Brain pericyte (primary cell): ENCODE measurements around the gene AXIN1.
"Not testable (repeated sequence)": the region's sequence is repeated elsewhere in the genome, so short reads cannot be mapped to it uniquely, and the experiment has no call there.

Experiments
- DNase-seq: peaks from one replicate; pipeline ENCODE4 v3.0.0-alpha.2; 2012; ENCODE audit warnings: low read depth, low spot score

The AXIN1 gene

DNA sequence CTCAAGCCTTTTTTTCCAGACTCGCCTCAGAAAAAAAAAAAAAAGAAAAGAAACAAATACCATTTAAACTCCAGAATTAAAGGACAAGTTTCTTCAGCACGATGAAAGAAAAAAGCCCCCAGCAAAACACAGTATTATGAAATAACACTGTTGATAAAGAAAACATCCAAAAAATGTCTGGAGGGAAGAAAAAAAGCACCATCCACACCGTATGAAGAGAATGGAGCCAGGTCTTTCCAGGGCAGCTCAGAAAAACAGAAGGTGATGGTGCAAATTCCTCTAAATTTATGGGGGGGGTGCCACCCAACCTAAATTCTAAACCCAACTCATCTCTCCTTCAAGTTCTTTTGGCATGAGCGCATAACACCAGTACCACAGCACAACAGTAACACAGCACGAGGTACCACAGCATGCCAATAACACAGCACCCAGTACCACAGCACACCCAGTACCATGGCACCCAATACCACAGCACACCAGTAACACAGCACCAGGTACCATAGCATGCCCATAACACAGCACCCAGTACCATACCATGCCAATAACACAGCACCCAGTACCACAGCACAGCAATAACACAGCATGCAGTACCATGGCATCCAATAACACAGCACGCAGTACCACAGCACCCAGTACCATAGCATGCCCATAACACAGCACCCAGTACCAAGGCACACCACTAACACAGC lies 19.0 kb downstream of the AXIN1 start:
- no peak for DNase-seq

DNA sequence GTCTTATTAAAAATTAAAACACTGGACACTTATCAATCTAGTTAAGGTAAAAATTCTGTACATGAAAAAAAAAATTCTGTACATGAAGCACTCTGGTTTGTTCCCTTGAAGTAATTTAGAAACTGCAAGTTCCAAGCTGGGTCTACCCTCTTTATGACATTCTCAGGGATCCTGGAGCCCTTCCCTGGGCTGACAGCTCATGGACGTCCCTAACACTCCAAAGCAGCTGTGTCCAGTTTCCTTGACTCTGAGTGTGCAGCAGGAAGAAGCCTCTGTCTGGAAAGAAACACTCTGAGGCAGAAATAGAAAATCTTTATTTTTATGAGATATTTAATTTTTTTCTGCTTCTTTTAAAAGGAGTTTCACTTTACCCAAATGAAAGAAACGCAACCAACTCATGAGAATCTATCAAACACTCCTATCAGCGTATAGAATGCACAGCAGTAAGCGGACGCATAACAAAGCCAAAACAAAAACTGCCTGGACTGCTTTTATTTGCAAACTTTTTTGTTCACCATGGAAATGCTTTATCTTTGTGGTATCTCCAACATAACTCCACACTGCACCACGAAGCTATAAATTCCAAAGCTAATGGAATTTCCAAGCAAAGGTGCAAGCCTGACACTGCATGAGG lies 21.2 kb downstream of the AXIN1 start:
- not testable (repeated sequence) for DNase-seq

DNA sequence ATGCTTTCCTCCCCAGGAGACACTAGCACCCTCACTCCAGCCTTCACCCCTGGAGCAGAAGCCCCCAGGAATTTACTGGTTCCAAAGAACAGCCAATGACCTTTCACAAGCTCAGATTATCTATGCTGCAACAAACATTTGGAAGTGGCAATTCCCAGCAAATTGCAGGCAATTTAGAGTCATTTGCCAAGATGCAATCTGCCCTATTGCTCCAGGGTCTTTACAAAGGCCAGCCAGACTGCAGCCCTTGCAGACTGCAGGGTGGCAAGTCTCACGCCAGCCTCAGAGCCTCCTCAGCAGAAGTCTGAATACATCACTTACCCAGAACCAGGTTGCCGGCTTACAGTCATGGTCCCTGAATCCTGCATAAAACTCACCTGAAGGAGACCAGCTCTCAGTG lies 21.8 kb downstream of the AXIN1 start:
- DNase-seq, result no peak

DNA sequence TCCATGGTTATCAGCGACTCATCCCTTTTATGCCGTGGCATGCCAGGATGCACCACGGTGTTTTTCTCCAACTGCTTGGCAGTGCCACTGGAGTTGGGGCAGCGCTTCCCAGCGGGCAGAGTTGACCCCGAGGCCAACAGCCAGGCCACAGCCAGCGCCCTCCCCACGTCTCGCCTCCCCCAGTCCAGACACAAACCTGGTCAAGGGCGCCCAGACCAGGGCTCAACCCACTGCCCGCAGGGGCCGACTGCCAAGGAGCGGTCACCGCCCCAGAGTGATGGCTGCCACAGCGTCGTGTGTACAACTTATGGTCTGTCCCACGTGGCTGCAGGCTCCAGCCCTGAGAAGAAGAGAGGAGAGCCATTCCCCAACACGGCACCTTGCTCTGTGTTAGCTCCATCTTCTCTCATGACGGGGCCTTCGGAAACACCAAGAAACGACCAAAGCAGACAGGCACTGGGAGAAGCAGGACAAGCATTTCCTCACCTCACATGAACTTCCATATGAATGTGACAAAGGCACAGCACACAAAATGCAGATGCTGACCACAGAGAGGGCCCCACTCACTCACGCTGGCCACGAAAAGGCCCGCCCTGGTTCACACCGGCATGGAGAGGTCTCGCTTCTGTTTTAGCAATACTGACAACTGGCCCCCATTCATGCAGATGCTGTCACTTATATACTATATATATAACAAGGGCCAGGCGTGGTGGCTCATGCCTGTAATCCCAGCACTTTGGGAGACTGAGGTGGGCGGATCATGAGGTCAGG lies 27.0 kb downstream of the AXIN1 start:
- no peak for DNase-seq

DNA sequence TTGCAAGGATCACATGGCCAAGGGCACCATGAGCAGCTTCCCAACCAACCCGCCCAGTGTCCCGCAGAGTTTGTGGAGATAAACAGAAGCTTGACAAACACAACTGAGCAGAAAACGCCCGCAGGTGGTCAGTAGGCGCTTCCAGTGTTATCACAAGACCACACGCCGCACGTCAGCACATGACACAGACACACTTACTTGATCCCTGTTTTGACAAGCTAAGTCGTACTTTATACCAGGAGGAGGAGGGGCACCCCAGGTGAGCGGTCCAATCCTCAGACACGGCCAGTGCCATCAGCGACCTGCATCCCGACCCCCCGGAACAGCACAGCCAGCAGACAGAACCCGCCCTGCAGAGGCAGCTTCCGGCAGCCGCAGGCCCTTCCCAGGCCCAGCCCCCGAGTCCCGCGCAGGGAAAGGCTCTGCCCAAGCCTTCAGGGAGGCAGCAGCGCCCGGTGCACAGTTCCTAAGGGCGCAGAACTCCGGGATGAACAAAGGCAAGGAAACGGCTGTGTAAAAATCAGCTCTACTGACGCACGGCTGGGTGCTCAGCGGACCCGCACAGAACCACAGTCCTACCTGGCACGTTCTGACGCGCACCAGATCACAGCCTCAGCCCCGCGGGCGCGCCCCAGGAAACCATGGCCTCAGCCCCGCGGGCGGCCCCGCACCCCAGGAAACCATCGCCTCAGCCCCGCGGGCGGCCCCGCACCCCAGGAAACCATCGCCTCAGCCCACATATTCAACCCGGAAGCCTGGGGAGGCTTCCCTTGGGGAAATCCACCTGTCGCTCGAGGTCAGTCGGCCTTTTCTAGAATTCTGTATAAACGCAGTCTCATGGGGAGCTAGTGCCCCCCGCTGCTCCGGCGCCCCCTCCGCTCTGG lies 27.8 kb downstream of the AXIN1 start:
- no peak for DNase-seq

DNA sequence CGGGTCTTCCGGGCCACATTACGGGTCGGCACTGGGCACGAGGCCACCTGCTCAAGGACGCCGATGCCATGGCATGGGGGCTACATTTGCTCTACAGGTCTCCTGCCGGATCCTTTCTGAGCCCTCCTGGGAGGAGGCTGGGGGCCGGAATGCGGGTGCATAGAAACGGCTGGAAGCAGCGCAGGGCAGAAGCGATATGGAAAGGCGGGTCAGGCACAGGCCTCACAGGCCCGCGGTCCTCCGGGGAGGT lies 28.4 kb downstream of the AXIN1 start:
- no peak for DNase-seq

DNA sequence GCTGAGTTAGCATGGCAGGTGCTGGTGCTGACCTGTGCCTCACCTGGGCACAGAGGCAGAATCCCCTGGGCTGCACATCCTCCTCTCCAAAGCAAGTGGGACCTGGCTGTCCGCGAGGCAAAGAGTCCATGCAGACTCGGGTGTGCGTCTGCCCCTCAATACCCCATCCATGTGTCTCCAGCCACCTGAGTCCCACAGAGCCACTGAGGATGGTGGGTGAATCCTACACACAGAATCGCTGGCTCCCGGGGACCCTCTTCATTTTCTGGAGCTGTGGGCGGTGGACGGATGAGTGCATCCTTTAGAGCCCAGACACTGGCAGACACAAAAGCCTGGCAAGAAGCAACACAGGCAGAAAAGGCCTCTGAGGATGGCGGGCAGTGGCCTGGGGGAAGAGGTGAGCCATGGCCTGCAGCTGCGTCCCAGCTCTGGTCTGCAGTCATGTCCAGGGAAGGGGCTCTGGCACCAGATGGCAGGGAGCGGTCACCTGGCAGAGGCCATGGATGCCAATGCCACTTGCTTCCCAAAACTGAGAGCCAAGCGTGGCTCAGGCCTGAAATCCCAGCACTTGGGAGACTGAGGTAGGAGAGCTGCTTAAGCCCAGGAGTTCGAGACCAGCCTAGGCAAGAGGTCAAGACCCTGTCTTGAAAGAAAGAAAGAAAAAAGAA lies 29.9 kb downstream of the AXIN1 start:
- no peak for DNase-seq

DNA sequence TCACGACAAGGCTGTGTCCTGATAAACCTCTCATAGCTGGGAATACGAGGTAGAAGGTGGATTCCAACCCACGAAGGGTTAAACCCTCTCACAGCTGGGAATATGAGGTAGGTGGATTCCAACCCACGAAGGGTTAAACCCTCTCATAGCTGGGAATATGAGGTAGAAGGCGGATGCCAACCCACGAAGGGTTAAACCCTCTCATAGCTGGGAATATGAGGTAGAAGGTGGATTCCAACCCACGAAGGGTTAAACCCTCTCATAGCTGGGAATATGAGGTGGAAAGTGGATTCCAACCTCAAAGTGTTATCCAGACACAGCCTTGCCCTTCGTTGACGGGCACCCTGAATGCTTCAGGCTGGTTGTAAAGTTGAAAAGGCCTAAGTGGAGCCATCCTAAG lies 31.0 kb downstream of the AXIN1 start:
- DNase-seq, result no peak

DNA sequence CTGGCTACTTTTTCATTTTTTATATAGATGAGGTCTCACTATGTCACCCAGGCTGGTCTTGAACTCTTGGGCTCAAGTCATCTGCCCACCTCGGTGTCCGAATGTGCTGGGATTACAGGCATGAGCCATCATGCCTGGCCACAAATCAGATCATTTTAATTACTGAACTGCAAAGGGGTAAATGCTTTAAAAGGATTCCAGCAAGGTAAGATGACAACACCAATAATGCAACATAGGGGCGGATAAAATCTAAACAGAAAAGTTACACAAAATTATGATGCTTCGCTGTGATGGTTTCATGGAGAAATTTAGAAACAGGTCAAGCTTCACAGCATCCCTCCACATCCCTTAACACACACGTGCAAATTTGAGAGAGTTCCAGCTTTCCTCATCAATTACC lies 32.3 kb downstream of the AXIN1 start:
- DNase-seq, result no peak

DNA sequence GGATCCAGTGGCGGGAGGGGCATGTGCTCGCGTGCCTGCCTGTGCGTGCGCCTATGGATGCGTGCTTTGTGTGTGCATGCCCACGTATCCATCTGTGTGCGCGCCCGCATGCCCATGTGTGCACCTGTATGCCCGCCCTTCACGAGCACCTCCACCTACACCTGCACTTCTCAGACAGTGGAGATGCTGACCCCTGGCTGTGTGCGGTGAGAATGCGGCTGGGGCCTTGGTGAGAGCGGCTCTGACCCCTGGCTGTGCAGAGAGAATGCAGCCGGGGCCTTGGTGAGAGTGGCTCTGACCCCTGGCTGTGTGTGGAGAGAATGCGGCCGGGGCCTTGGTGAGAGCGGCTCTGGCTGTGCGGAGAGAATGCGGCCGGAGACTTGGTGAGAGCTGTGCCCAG lies 33.9 kb downstream of the AXIN1 start:
- DNase-seq, result no peak

DNA sequence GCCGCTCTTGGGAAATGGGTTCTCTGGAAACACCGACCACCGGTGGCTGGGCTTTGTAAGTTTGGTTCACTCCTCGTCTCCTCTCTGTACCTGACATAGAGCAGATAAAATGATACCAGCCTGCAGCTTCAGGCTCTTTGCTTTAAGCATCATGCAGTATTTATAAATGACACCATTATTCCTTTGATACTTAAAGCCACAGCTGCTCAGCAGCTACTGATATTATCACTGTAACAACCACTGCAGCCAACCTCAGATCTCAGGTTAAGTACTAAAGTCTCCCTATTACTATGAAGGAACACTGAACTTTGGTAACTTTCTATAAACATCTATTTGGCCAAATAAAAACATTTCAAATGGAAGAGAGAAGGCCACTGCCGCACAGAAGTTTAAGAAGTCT lies 34.9 kb downstream of the AXIN1 start:
- DNase-seq, result no peak

DNA sequence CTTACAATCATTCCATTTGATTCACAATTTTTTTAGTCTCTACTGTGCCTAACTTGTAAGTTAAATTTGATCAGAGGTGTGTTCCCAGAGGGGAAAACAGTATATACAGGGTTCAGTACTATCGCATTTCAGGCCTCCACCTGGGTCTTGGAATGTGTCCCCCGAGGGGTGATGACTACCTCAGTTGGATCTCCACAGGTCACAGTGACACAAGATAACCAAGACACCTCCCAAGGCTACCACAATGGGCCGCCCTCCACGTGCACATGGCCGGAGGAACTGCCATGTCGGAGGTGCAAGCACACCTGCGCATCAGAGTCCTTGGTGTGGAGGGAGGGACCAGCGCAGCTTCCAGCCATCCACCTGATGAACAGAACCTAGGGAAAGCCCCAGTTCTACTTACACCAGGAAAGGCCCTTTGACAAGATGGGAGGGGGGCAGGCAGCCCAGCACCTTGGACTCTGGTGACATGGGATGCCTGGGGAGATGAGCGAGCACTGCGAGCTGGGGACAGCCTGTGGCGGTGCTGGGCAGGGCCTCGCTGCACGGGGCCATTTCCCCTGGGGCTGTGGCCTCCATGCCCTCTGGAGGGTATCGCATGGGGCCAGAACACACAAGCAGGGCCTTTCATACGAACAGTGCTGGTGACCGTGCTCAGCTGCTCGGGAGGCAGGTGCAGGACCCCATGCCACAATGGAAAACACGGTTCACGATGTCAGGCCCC lies 35.6 kb downstream of the AXIN1 start:
- DNase-seq, result no peak

DNA sequence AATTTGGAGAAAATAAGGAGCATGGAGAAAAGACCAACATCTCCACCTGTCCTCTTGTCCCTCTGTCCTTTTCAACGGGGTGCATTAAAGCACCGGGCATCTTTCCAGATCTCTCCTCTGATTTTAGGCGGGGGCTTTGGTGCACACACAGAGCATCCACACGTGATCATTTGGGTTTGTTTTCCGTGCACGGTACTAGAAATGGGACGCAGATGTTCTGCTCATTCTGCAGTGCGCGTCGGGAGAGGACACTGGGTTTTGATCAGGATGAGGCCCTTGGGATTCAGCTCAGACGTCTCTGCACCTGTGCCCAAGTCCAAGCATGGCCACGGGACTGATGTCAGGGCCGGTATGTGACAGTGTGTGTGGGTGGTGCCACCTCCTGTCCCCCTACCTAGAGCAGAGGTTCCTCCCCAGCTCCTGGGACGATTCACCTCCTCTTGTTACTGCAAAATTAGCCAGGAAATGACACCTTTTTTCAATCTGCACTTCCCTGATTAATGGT lies 37.7 kb downstream of the AXIN1 start:
- no peak for DNase-seq

DNA sequence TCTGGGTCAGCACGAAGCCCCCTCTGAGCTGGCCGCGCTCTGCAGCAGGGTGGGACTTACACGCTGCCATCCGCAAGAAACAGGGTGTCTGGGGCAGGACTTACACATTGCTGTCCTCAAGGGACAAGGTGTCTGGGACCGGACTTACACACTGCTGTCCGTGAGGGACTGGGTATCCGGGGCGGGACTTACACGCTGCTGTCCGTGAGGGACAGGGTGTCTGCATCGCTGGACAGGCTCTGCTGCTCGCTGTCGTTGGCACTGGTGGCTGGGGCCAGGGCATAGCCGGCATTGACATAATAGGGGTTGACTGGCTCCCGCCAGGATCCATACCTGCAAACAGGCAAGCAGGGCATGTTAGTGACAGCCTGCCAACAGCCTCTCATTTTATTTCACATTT lies 38.2 kb downstream of the AXIN1 start:
- no peak for DNase-seq

DNA sequence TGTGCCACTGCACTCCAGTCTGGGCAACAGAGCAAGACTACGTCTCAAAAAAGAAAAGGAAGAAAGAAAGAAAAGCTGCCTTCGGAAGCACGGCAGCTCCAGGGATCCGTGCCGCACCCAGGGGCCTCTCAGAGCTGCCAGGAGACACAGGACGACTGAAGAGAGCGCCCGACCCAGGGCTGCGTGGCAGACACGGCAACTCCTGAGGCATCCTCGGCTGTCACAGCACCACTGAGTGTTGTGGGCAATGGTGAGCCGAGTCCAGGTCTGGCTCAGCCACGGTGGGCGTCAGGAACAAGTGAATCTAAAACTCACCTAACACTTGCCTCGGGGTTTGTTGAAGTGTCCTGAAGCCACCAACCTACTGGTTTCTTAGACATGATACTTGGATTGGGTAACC lies 40.8 kb downstream of the AXIN1 start:
- no peak for DNase-seq

DNA sequence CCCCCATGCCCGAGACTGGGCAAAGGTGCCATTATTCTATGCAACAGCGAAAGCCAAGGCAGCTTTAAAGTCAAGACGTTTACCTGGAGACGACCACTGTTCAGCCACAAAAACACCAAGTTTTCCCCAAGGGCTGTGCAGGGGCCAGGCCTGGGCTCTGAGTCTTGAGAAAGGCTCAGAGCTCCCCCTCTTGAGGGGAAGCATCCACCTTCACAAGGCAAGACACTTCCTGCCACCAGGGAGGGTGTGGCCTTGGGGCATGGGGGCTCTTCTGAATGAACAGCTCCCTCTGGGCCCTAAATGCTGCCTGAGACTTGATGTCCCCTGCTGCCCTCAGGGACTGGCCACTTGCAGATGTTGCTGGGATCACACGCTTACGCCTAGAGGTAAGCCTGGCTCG lies 43.0 kb downstream of the AXIN1 start:
- no peak for DNase-seq

DNA sequence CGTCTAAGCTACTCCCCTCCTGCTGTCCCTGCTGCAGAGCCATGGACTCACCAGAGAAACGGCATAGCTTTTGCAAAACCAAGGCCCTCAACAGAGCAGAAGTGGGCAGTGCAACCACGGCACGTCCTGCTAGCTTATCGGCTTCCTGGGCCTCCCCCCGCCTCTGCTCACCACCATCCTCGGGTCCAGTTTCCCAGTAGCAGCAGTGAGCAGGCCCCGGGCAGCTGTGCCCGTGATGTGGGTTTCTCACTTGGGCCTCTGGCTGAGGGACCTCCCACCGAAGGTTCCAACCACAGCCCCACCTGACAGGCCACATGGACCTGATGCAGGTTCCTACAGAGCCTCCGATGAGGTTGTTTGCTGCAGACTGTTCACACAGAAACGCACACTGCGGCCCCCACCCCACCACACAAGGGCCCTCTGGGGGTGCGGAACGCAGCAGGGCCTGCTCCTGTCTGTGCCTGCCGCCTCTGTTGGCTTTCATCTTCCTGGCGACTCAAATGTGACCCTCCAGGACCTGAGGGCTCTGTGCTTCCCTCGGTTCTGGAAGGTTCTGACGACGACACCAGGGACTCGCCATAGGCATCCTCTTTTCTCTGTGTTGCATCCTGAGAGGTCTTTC lies 44.7 kb downstream of the AXIN1 start:
- DNase-seq, result no peak

DNA sequence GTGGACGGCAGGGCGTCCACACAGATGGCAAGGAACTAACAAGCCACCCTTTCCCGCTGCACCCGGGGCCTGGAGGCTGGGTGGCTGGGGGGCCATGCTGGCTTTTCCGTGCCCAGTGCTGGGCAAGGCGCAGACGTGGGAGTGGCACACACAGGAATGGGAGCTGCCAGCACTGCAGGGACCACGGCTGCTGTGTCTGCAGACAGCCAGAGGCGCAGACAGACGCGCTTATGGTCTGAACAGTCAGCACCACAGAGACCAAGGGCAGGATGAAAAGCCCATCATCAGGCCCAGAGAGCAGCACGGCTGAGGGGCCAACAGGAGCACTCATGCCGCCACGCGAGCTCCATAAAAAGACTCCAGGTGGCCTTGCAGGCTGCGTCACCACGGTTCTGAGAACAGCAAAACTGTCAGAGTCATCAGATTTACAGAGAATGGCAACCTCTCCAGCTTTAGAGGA lies 45.6 kb downstream of the AXIN1 start:
- no peak for DNase-seq

DNA sequence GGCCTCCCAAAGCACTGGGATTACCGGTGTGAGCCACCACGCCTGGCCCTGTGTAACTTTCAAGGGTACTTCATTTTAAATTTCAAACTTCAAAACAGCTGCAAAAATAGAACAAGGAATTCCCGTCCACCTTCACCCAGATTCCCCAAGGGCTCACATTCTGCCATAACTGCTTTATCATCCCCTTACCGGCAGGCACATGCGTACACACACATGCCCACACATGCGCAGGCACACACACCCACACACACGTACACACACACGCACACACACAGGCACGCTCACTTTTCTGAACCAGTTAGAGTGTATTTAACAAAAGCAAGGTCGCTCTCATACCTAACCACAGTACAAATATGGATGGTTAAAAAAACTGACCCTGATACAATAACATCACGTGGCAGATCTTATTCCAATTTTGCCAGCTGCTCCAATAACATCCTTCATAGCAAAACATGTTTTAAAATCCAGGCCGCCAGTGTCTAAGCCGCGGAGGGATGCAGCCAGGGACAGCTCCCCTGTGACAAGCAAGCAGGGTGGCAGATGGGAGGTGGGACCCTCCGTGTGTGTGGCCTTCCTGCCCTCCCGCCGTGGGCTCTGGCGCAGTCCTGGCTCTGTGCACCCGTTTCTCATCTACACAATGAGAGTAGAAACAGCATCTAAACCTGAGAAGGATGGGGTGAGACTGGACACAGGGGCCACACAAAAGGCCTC lies 46.5 kb downstream of the AXIN1 start:
- DNase-seq, result no peak
